Dermis blood vessel endothelial cell (primary cell): ENCODE results near the gene CTCF. TPM values are rescaled to one million over a fixed set of nuclear protein-coding genes. Genes with fewer than 3 reads are reported as not detected.
A peak's percentile ranks its signal among the peaks of the same experiment; 100 is the strongest.

Experiments used
- DNase-seq: peaks from one replicate; pipeline ENCODE4 v3.0.0; 2010
- total RNA-seq: library from RNA; depleted of rRNA; stranded (reverse); fragments of >200 nt; gene quantifications from 2 replicates; pipeline ENCODE4 v1.2.3, GENCODE V29; 2014

The CTCF gene
- total RNA-seq, 1 donor from 2014 or later = 30.3 TPM

DNA sequence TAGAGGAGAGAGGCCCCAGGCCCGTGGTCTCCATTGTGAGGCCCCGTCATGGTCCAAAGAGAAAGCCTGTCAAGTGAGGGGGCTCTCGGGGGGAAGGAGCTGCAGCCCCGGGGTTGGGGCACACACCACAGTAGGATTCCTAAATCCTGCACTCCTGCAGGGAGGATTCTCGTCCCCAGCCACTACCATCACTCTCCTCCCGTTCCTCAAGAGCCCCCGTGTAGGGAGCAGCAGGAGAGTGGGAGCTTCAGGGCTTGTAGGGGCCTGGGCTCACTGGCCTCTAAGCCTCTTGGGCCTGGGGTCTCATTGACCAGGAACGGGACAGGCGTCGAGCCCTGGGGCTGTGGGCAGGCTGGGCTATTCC lies 105.1 kb downstream of the CTCF start:
- no peak for DNase-seq

DNA sequence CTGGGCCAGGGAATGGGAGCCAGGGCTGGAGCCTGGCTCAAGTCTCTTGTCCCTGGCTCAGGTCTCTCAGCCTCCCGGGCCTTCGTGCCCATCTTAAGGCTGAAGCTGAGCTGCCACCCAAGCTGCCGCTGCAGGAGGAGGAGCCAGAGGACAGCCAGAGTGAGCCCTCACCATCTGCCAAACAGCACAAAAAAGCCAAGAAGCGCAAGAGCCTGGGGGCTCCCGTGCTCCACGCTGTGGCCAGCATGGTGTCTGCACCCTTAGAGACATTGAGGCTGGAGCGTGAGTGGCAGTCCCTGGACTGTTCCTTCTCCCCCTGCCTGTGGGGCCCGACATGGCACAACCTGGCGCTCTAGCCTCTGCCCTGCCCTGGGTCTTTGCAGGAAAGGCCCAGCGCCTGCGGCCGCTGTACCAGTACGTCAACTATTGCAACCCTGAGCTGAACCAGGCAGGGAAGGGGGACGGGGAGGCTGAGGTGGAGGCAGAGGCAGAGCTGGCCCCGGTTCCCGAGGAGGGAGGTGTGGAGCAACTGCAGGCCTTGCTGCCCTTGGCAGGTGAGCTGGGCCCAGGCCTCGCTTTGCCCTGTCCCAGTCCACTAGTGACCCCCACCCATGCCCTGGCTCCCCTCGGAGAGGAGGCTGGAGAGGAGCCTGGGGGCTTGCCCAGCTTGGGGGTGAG lies 105.6 kb downstream of the CTCF start:
- DNase-seq = peak; percentile 97

DNA sequence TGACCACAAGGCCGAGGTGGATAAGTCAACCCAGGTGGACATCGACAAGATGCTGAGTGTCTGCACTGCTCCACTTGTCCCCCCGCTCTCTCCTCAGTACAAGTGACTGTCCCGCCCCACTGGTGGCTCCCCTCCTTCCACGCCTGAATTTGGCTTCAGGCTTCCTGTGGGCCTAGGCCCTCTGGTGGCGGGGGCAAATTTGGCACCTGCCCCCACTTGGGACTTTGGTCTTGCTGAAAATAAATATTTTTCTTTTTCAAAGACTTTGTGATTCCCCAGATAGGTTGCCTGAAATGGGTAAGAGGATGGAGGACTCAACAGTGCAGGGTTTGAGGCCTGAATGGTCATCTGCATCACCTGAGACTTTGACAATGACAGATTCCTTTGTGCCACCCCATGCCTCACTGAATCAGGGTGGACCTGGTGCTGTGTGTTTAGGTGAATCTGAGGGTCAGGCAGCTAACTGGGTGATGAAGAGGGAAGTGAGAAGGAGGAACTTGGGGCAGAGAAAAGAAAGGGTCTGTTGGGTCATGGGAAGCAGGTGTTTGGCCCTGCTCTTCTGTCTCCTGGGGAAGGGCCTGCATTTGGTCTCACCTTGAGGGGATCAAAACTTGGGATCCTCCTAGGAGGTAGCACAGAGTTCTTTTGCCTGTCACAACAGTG lies 106.3 kb downstream of the CTCF start:
- DNase-seq = no peak

DNA sequence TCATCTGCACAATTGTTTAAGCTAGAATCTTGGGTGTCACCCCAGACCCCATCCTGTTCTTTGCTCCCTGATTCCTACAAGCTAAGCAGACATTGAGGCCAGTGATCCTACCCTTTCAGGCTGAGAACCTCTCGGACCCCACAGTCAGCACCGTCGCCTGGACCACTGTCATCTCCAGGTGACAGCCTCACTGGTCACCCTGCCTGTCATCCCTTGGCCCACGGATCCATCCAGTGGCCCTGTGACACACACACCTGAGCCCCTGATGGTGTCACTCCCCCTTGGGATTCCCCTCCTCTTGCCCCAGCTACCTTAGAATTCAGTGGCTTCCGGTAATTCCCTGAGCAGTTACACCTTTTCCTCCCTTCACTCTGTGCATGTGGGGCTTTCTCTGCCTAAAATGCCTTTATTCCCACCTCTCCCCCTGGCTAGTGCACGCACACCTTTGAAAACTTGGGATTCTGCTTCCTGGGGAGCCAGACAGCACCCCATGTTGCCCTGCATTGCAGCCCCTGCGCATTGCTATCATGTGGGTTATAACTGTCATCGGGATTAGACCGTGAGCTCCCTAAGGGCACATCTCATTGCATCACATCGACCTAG lies 107.3 kb downstream of the CTCF start:
- DNase-seq = no peak

DNA sequence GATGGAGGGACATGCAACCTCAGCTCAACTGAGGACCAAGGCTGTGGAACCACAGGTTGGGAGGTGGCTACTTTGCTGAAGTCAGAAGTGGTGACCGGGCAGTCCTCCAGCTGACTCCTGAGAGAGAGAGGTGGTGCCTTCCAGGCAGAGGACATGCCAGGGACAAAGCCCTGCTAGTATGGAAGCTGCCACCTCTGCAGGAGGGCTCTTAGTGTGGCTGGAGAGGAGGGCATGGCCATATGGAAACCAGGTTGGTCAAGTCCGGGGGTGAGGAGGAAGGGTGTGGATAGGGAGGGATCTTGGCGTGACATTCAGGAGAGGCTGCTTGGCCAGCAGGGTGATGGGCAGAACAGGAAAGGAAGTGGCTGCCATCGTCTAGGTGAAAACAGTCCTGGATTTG lies 110.0 kb downstream of the CTCF start:
- DNase-seq = no peak

DNA sequence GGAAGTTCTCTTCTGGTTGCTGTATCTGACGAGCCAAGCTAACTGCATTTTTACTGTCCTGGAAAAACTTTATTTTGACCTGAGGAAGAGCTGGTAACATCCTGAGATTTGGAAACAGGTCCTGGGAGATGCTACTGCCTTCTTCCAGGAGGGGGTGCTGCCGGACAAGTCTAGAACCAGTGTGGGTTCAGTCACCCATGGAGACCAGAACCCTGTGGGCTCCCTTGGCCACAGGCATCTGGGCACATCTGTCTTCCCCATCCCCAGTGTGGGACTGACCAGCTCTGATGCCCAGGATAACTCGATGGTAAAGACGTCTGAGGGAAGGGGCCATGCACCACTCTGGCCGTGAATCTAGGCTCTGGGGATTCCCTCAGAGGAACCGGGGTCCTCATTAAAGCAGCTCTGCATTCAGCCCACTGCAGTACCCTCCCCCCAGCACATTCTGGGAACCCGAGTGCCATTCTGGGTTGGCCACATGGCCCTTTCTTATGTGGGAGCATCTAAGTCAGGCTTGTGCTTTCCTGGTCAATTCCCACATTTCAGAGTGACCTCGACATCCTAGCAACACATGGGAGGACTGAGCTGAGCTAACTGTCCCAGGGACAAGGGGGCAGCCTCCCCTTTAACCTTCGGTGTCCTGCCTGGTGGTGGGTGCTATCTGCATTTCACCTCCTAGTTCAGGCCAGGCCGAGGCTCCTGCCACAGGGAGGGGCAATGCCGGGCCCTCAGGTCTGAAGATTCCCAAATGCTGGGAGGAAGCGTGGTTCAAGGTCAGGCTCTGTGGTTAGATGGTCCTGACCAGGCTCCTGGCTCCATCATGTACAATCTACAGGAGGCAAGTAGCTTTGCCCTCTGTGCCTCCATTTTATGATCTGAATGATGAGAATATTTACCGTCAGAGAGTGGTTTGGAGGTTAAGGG lies 110.7 kb downstream of the CTCF start:
- peak; percentile 88 for DNase-seq

DNA sequence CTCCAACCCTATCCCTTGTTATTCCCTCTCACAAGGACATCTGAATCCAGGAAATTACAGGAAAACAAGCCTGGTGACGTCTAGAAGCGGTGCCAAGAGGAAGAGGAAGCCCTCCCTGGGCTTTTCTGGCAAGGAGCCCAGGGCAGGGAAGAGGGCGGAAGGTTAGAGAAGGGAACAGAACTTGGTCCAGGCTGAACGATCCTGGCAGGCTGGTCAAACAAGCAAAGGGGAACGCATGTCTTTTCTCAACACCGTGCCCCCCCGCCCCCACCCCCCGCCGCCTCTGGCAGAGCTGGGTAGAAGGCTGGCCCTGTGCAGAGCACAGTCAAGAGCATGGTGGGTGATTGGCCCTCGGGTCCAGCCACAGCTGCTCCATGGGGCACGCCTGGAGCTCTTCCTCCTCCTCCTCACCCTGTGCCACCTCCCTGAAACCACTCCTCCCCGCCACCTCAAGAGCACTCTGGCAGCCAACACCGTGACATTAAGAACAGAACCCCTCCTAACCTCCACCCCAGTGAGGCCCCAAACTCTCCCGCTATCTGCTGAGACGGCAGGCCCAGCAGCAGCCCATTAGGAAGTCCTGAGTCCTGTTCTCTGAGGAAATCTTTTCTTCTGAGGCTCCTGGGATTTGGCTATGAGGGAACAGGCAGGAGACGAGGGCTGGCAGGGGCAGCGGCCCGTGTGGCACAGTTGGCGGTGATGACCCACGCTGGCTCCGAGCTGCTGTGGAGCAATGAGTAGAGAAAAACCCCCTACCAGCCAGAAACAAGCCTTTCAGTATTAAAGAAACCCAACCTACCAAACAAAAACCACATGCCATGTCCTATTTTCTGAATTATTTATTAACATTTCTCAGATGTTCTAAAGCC lies 111.6 kb downstream of the CTCF start:
- DNase-seq = peak; percentile 92

DNA sequence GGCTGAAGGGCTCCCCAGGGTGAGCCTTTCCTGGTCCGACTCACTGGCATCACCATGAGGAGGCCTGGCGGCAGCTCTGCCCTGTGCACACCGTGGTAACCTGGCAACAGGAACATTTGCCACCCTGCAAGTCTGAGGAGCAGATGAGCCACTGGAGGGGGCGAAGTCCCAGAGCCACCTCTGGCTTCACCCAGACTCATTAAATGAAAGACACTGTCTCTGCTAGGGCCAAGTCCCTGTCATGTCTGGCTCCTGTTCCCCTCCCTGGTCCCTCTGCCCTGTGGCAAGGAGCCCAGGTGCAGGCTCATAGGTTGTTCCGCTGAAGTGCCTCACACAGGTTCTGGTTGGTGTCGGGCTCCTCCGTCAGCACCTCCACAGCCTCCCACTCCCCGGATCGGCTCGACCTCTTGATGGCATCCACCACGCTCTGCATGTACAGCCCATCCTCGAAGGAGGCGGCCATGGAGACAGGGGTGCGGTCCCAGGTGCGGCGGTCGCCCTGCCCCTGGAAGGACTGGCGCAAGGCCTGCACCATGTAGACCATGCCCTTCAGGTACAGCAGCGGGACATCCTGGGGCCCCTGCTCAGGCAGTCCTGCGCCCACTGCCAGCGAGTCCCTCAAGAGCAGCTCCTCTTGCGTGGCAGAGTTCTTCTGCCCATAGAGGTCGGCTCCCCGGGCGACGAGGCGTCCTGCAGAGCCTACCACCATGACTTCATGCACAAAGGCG lies 112.7 kb downstream of the CTCF start:
- DNase-seq = no peak

DNA sequence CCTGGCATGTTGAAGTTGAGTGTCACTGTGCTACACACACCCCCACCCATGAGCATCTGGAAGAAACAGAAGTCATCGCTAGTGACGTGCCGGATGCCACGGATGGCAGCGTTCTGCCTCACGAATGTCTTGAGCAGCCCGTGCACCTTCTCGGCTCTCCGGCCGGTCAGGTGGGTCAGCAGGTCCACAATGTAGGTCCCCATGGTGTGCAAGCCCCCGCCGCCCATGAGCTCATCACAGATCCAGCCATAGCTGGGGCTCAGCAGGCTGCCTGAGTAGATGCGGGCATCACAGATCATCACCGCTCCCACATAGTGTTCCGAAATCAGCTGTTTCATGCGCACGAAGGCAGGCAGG lies 113.2 kb downstream of the CTCF start:
- DNase-seq = no peak

DNA sequence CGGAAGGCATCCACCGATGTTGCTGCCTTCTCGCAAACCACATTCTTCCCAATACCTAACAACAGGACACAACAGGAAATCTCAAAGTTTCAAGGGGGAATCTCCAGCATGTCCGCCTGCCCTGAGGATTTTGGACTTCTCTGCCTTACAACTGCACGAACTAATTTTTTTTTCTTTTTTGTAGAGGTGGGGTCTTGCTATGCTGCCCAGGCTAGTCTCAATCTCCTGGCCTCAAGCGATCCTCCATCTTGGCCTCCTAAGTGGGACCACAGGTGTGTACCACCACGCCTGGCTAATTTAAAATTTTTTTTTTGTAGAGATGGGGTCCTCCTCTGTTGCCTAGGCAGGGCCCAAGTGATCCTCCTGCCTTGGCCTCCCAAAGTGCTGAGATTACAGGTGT lies 113.7 kb downstream of the CTCF start:
- no peak for DNase-seq

DNA sequence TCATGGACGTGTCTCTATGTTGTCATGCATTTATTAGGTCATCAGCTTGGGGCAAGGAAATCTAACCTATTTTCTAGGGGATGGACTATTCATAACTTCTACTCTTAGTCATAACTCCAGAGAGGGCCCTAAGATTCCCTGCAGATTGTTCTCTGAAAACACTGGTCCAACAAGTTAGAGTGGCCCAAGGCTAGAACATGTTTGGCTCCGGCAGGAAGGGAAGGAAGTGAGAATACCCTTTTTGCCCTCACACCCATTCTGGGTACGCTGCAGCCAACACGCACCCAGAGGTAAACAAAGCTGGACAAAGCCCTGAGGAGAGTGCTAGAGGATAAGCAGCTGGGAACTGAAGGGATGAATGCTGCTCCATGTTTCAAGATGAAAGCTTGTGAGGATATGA lies 114.2 kb downstream of the CTCF start:
- DNase-seq = peak; percentile 74

DNA sequence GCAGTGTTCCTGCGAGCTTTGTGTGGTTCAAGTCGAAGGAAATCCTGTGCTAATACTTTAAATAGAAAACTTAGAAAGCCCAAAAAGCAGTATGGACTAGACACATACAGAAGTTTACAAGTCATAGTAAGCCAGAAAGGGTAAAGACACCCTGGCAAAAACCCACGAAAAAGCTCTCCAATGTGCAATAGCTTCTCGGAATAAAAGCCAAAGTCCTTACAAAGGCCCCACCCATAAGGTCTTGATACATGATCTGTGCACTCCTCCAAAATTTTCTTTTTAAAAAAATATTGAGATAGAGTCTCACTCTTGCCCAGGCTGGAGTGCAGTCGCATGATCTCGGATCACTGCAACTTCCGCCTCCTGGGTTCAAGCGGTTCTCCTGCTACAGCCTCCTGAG lies 114.6 kb downstream of the CTCF start:
- no peak for DNase-seq

DNA sequence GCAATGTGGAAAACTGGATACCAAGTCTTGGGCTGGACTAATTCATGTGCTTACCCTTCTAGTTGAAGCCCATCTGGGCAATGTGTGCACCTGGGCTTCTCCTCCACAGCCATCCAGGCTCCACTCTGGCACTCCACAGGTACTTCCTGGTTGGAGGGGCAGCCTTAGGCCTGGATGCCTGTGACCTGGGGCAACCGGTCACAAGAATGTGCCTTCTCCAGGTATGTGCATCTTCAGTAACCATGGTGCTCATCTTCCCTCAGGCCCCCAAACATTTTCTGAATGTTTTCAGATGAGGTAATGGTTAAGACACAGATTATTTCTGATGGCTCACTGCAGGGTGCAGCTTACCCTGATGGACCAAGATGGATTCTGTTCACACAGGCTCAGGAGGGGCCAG lies 115.4 kb downstream of the CTCF start:
- DNase-seq = no peak

DNA sequence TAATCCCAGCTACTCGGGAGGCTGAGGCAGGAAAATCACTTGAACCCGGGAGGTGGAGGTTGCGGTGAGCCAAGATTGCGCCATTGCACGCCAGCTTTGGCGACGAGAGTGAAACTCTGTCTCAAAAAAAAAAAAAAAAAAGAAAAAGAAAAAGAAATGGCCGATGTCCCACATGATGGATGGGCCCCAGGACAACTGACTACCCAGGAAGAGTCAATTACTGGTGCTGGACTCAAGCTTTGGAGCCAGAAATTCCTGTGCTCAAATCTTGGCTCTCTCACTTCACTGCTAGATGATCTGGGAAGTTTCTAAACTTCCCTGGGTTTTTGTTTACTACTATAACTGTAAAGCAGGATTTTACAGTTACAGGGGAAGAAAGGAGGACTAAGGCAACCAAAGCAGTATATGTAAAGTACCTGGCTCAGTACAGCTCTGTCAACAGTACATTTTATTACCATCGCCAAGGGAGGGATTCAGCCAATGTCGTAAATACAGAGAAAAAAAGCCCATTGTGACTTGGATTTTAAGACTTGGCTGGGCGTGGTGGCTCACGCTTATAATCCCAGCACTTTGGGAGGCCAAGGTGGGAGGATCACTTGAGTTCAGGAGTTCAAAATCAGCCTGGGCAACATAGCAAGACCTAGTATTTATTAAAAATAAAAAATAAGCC lies 116.2 kb downstream of the CTCF start:
- no peak for DNase-seq

DNA sequence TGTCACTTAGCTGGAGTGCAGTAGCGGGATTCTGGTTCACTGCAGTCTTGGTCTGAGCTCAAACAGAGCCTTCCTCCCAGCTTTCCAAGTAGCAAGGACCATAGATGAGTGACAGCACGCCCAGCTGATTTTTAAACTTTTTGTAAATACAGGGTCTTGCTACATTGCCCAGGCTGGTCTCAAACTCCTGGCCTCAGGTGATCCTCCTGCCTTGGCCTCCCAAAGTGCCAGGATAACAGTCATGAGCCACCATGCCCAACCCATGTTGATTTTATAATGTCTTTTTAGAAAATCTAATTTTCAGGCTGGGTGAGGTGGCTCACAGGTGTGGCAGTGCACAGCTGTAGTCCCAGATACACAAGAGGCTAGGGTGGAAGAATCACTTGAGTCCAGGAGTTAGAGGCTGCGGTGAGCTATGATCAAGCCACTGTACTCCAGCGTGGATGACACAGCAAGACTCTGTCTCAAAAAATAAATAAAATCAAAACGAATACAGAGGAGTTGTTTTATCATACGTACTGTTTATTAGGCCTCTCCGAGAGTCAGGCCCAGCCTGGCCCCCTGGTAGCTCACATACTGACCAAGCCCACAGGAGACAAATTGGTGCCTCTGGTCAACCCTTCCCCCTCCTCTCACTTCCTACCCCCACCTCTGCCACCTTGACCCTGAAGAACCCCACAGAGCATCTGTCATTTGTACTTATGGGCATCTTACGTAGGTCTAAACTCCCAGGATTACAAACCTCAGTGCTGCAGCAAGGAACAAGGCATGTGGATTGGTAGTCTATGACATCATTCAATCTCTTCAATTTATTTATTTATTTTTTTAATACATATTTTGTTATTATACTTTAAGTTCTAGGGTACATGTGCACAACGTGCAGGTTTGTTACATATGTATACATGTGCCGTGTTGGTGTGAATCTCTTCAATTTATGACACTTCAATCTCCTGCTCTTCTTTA lies 117.9 kb downstream of the CTCF start:
- no peak for DNase-seq

DNA sequence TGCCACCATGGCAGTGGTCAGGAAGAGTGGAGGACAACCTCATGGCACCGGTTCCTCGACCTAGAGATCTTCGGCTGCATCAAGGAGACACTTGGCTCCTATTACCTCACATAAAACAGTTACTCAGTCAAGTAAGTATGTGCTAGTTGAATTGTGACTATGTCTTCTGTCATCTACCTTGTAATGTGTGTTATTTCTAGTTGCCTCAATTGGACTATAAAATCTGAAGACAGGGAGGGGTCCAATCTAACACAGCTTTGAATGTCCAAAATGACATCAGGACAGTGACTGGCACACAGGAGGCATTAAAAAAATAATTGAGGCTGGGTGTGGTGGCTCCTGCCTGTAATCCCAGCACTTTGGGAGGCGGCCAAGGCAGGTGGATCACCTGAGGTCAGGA lies 121.4 kb downstream of the CTCF start:
- DNase-seq = no peak

DNA sequence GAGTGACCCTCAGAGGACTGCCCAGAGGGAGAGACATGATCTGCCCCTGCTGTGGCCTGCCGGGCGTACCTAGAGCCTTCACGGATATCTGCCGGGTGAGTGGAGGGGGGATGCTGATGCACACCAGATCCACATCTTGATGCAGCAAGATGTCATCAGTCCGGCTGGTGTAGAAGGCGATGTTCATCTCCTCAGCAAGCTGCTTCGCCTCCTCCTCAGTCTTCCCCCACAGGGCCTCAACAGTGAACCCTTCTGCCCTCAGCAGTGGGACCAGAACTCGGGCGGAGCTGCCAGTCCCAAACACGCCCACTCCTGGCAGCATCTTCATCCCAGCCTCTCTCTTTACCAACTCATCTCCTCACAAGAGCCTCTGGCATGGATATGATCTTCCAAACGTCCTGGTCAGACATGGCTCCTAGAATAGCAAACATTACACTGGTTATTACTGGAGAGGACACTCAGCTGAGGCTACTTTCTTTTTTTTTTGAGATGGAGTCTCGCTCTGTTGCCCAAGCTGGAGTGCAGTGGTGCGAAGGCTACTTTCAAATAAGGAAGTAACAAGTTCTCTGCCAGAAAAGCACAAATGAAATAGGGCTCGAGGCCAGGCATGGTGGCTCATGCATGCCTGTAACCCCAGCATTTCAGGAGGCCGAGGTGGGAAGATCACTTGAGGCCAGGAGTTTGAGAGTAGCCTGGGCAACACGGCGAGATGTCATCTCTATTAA lies 123.2 kb downstream of the CTCF start:
- no peak for DNase-seq
